Duodenal mucosa (tissue), 2 donors: ENCODE data around the gene PRKCSH.
A peak's percentile ranks its signal among the peaks of the same experiment; 100 is the strongest.
"Not testable (repeated sequence)": the region's sequence is repeated elsewhere in the genome, so short reads cannot be mapped to it uniquely, and the experiment has no call there.

Experiments
- H3K27ac ChIP-seq: one replicate; pipeline ENCODE4 v1.7.0; 2013; ENCODE audit warnings: low read depth, low read length
- H3K27me3 ChIP-seq, 2 donors: one replicate each; pipeline ENCODE4 v1.7.0; 2013; ENCODE audit warnings: low read length in 2 of 2, control low read depth in 1 of 2; ENCODE audit not compliant: insufficient read depth in 2 of 2, control insufficient read depth in 1 of 2
- H3K36me3 ChIP-seq, 2 donors: one replicate each; pipeline ENCODE4 v1.7.0; 2013; ENCODE audit warnings: low read length in 2 of 2, control low read depth in 1 of 2; ENCODE audit not compliant: insufficient read depth in 2 of 2, control insufficient read depth in 1 of 2
- H3K4me1 ChIP-seq, 2 donors: one replicate each; pipeline ENCODE4 v1.7.0; 2013; ENCODE audit warnings: low read length in 2 of 2, control low read depth in 1 of 2; ENCODE audit not compliant: insufficient read depth in 2 of 2, control insufficient read depth in 1 of 2
- H3K4me3 ChIP-seq, 2 donors: one replicate each; pipeline ENCODE4 v1.7.0; 2013; ENCODE audit warnings: low read length in 2 of 2, low read depth in 1 of 2
- H3K9ac ChIP-seq, 2 donors: one replicate each; pipeline ENCODE4 v1.7.0; 2013; ENCODE audit warnings: low read length in 2 of 2, low read depth in 1 of 2
- H3K9me3 ChIP-seq, 2 donors: one replicate each; pipeline ENCODE4 v1.7.0; 2013; ENCODE audit warnings: low read length in 2 of 2, control low read depth in 1 of 2; ENCODE audit not compliant: control insufficient read depth in 1 of 2

The PRKCSH gene

DNA sequence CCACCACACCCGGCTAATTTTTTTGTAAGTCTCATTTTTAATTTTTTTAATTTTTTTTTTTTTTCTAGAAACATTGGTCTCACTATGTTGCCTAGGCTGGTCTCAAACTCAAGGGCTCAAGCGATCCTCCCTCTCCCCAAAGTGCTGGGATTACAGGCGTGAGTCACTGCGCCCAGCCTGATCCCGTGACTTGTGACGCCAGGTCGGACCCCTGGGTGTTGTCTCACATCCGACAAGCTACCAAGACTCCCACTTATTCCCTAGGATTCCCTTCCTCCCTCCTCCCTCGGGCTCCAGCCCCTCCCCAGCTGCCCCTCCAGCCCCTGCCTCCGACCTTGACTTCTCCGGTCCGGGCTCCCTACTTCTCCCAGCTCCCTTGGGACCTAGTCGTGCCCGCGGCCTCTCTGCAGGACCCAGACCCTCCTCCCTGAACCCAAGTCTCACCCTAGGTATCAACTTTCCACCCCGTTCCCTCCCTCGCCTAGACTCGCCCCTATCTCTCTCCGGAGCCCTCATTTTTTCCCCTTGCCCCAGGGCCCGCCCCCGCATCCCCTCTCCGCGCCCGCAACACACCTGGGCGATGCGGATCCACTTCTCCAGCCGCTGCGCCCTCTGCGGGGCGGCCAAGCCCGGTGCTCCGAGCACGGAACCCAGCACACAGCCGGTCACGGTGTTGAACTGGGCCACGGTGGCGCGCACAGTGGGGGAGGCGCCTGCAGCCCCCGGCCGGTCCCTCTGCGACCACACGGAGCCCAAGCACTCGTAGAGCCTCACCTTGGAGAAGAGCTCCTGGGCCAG, 29.4 kb upstream of the PRKCSH start:
- H3K36me3 ChIP-seq: no peaks in the 10 kb centered on the region
- H3K27me3 ChIP-seq: no peaks in the 10 kb centered on the region
- no peaks in the 10 kb centered on the region for H3K9me3 ChIP-seq
- no peak overlapping the region for H3K27ac ChIP-seq
- H3K4me1 ChIP-seq: no peaks in the 10 kb centered on the region
- no peak overlapping the region for H3K9ac ChIP-seq
- H3K4me3 ChIP-seq: no peak overlapping the region

DNA sequence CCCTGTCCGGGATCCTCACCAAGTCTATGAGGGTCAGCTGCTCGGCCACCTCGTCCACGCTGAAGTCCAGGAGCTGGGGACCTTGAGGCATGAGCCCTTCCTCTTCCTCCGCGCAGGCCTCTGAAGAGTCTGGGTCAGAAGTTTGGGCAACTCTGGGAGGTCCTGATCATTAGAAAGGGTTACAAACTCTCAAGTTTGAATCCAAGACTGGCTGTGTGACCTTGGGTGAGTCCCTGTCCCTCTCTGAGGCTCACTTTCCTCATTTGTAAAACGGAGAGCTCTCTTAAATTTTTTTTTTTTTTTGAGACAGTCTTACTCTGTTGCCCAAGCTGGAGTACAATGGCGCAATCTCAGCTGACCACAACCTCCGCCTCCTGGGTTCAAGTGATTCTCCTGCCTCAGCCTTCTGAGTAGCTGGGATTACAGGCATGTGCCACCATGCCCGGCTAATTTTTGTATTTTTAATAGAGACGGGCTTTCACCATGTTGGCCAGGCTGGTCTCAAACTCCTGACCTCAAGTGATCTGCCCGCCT, 28.7 kb upstream of the PRKCSH start:
- not testable (repeated sequence) for H3K36me3 ChIP-seq, H3K4me1 ChIP-seq, H3K9me3 ChIP-seq, H3K27me3 ChIP-seq, H3K4me3 ChIP-seq, H3K27ac ChIP-seq, H3K9ac ChIP-seq

DNA sequence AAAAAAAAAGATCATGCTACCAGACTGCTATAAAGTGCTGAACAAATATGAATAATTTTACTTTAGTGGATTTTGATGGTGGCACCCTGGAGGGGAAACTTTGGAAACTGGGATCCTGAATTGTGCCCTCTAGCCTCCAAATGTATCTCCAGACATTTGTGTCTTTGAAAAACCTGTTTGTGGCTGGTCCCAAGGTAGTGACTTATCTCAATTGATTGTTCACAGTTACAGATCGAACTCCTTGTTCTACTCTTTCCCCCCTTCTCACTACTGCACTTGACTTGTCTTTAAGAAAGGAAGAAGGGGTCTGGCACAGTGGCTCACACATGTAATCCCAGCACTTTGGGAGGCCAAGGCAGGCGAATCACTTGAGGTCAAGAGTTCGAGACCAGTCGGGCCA, 26.8 kb upstream of the PRKCSH start:
- H3K36me3 ChIP-seq: no peaks in the 10 kb centered on the region
- H3K9ac ChIP-seq: no peak overlapping the region
- H3K9me3 ChIP-seq: no peaks in the 10 kb centered on the region
- H3K27ac ChIP-seq: no peak overlapping the region
- no peak overlapping the region for H3K4me3 ChIP-seq
- no peaks in the 10 kb centered on the region for H3K4me1 ChIP-seq
- H3K27me3 ChIP-seq: peaks cover 0 to 3% of the 10 kb centered on the region in 2 donors

GRCh38 chr19:11410682-11411081, 24.8 kb upstream of the PRKCSH start:
- Histone ChIP-seq H3K27me3 (peaks cover 0 to 3% of the 10 kb centered on the region in 2 donors), H3K9ac (no peak overlapping the region), H3K27ac (no peak overlapping the region), H3K4me3 (no peak overlapping the region), H3K9me3 (no peaks in the 10 kb centered on the region), H3K4me1 (no peaks in the 10 kb centered on the region), H3K36me3 (no peaks in the 10 kb centered on the region)

- no peaks in the 10 kb centered on the region for H3K4me1 ChIP-seq
- H3K27me3 ChIP-seq: peaks cover 11 to 24% of the 10 kb centered on the region in 2 donors
- no peak overlapping the region for H3K4me3 ChIP-seq
- H3K9me3 ChIP-seq: no peaks in the 10 kb centered on the region
- H3K27ac ChIP-seq: no peak overlapping the region
- no peak overlapping the region for H3K9ac ChIP-seq
- H3K36me3 ChIP-seq: no peaks in the 10 kb centered on the region
Measured at GRCh38 chr19:11414544-11414943, 20.9 kb upstream of the PRKCSH start.

DNA sequence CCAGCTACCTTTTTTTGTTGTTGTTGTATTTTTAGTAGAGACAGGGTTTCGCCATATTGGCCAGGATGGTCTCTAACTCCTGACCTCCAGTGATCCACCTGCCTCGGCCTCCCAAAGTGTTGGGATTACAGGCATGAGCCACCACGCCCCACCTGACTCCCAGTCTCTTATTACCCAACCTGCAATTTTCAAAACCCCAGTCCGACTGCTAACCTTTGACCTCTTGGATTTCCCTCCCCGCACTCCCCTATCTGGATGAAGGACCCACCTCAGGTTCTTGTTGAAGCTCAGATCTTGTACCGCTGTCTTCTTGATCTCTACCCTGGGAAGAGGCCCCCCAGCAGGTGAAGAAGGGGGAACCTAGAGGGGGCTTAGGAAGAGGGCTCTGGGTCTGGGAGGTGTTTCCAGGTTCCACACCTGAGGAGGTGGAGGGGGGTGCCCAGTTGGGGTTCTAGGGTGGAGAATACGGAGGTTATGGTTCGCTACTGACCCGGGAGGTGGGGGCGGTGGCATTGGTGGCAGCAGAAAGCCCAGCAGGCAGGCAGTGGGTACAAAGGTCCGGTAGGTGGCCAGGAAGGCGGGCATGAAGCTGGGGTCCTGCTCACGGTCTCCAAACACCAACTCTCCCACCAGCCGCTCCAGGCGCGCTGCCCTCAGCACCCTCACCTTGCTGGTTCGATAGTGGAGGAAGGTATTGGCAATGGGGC, 18.9 kb upstream of the PRKCSH start:
- Histone ChIP-seq H3K27me3 (peaks cover 26 to 35% of the 10 kb centered on the region in 2 donors), H3K36me3 (no peaks in the 10 kb centered on the region), H3K4me1 (peaks cover 12 to 13% of the 10 kb centered on the region in 2 donors), H3K9me3 (no peaks in the 10 kb centered on the region), H3K4me3 (no peak overlapping the region), H3K9ac (no peak overlapping the region), H3K27ac (no peak overlapping the region)

- H3K9me3 ChIP-seq: no peaks in the 10 kb centered on the region
- H3K4me3 ChIP-seq: peak overlapping the region in 1 of 2 donors; percentile 53
Measured at GRCh38 chr19:11418094-11418548, 17.3 kb upstream of the PRKCSH start.

DNA sequence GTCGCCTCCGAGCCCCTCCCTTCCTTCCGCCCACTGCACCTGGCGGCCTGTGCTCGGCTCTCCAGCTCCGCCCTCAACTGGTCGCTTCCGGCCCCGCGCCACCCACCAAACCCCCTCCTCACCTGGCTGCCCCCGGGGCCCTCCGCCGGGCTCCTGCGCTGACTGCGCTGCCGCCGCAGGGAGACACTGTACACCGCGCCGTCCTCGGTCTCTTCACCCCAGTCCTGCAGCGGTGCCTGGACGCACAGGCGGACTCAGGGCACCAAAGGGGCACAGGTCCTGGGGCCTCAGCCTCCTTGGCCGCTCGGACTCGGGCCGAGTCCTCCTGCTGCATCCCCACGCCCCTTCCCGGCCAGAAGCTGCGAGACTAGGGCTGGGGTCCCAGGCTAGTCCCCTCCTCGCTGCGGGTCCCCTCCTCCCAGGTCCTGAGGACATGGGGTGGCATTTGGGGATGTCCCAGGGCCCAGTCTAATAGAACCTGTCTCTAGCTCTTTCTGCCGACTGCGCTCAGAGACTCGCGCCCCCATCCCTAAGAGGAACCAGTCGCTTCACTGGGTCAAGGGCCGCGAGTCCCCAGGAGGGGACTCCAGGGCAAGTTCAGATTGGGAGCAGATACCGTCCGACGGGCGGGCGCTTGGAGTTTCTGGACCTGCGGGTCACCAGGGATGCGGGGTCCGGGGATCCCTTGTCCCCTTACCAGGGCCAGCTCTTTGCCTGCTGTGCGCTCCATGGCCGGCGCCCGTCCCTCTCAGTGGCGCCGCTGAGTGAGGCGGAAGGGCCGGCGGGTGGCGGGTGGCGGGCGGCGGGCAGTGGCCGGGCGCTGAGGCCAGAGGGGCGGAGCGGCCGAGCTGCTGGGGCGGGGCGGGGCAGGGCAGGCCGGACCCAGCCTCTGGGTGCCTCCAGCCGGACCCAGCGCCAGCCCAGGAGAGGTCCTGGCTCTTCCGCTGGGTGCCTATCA, 16.6 kb upstream of the PRKCSH start, which contains the start of gene RGL3:
Gene RGL3 (minus strand): TSS at position 766 of the 958 bp plus-strand sequence. CDS start 36 bp downstream, at position 730.
- Histone ChIP-seq H3K36me3 (no peaks in the 10 kb centered on the region), H3K4me1 (peaks cover 20 to 32% of the 10 kb centered on the region in 2 donors), H3K4me3 (peak within 1 kb of the TSS; percentile 42 to 53), H3K9me3 (no peaks in the 10 kb centered on the region), H3K9ac (no peak within 1 kb of the TSS), H3K27me3 (peaks cover 47% of the 10 kb centered on the region in 2 donors), H3K27ac (no peak within 1 kb of the TSS)

More at GRCh38 chr19:11418094-11418548, 17.3 kb upstream of the PRKCSH start:
- Histone ChIP-seq H3K27me3 (peaks cover 40 to 41% of the 10 kb centered on the region in 2 donors), H3K4me1 (peaks cover 20 to 27% of the 10 kb centered on the region in 2 donors), H3K36me3 (no peaks in the 10 kb centered on the region), H3K9ac (no peak overlapping the region), H3K27ac (no peak overlapping the region)

DNA sequence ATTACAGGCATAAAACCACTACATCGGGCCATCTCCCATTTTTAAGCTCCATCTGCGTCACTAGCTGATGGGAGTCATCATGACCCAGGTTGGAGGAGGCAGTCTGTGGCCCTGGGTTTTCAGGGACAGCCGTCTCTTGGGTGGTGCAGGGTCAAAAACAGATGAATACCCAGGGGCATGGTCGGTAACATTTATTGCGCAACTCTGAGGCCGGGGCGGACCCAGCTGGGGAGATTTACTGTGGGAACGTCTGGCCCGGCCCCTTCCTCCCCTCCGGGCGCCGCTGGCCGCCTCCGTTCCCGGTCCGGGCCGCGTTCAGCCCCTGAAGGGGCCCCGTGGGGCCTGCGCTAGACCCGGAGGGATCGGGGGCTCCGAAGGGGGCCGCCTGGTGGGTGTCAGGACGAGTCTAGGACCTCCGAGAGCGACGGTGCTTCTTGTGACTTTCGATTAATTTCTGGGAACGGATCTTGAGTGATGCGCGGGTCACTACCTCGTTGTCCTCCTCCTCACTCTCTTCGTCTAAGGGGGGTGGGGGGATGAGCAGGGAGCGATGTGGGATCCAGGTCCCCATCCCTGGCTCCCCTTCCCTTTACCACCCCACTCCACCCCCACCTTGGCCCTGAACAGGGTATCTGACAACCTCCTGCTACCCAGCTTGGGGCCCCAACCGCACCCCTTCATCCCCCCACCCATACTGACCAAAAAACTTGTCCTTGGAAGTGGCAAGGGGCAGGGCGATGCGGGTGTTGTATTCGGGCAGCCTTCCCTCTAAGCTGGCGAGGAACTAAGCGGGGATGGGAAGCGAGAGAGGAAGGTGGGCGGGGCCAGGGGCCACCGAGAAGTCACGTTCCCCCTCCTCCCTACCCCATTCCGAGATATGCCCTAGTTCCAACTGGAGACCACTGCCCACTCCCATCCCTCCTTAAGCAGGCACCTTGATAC, 14.7 kb upstream of the PRKCSH start:
- Histone ChIP-seq H3K4me1 (peaks cover 20 to 32% of the 10 kb centered on the region in 2 donors), H3K9ac (no peak overlapping the region)

More for the DNA sequence above, 14.7 kb upstream of the PRKCSH start:
- Histone ChIP-seq H3K9me3 (no peaks in the 10 kb centered on the region), H3K27ac (no peak overlapping the region), H3K4me3 (peak overlapping the region; percentile 32 to 53), H3K27me3 (peaks cover 50 to 52% of the 10 kb centered on the region in 2 donors), H3K36me3 (no peaks in the 10 kb centered on the region)
